Mucosa of descending colon (tissue), 3 donors: ENCODE measurements around the gene HIPK2. TPM values are rescaled to one million over a fixed set of nuclear protein-coding genes. Genes with fewer than 3 reads are reported as not detected.

Source experiments
- ATAC-seq: fragments of 200-7000 bp; cut with Tn5 transposase; one replicate; pipeline ENCODE4 v1.9.1; 2020; ENCODE audit warnings: mild to moderate bottlenecking, moderate library complexity
- DNase-seq, 3 donors: peaks; one replicate each; pipeline ENCODE4 v3.0.0-alpha.2; 2020
- H3K36me3 ChIP-seq: fragments of 200-600 bp; one replicate; pipeline ENCODE4 v1.8.0; 2021; ENCODE audit warnings: low read depth, mild to moderate bottlenecking
- H3K4me1 ChIP-seq: fragments of 200-600 bp; one replicate; pipeline ENCODE4 v1.8.0; 2021; ENCODE audit warnings: low read depth, mild to moderate bottlenecking
- H3K4me3 ChIP-seq: fragments of 200-600 bp; one replicate; pipeline ENCODE4 v1.8.0; 2021; ENCODE audit warnings: mild to moderate bottlenecking
- H3K9me3 ChIP-seq: fragments of 200-600 bp; one replicate; pipeline ENCODE4 v1.8.0; 2021; ENCODE audit warnings: mild to moderate bottlenecking
- CTCF ChIP-seq: fragments of 200-600 bp; IDR thresholded peaks from one replicate; pipeline ENCODE4 v1.8.0; 2022; ENCODE audit warnings: antibody characterized with exemption, mild to moderate bottlenecking
- intact Hi-C, 2 donors: fragments of 100-400 bp; cut with DNase I in 1 of 2; cut with micrococcal nuclease in 1 of 2; formaldehyde crosslinking; loops; one replicate each; pipeline versions ENCODE4 v1.11.0 to v1.11.1; 2022; cut with DNase I, micrococcal nuclease
- total RNA-seq, 3 donors: library from RNA; stranded (reverse); fragmentation: NEBNext Ultra II Directional in 2 of 3; extraction: Animal tissue kit (Norgen Biotek cat#: 25700) in 2 of 3; gene quantifications; one replicate each; pipeline versions ENCODE4 v1.2.1 to v1.2.4, GENCODE V29; 2021 to 2023
- donor health status: DM: no; HTN: no; CAD: no; lungs with moderate emphysema.
- donor health status: DM: no; HTN: no; CAD: no.
- donor health status: DM: no; HTN: yes; CAD: no.

The HIPK2 gene
- total RNA-seq, 3 donors from 2014 or later = 29.9 to 63.6 (median 39.9) TPM

GRCh38 chr7:139715194-139715815 lies 62.5 kb downstream of the HIPK2 start:
- TF ChIP-seq CTCF = no peak
- intact Hi-C loops = no loop called here
- ATAC-seq = no peak
- Histone ChIP-seq H3K4me1 (peaks cover 2% of the 10 kb centered on the region), H3K36me3 (no peaks in the 10 kb centered on the region), H3K4me3 (no peak overlapping the region), H3K9me3 (no peaks in the 10 kb centered on the region)
- no peak for DNase-seq

GRCh38 chr7:139714163-139714901 lies 63.5 kb downstream of the HIPK2 start:
- Histone ChIP-seq H3K4me1 (no peaks in the 10 kb centered on the region), H3K9me3 (no peaks in the 10 kb centered on the region), H3K36me3 (no peaks in the 10 kb centered on the region), H3K4me3 (no peak overlapping the region)
- no peak for TF ChIP-seq CTCF
- intact Hi-C loops = no loop called here
- ATAC-seq (peak; percentile 57), DNase-seq (peak in 1 of 3 donors; percentile 63)

- DNase-seq (no peak), ATAC-seq (no peak)
- intact Hi-C loops = no loop called here
- TF ChIP-seq CTCF = no peak
- no peaks in the 10 kb centered on the region for H3K4me1 ChIP-seq
- H3K9me3 ChIP-seq = no peaks in the 10 kb centered on the region
- no peak overlapping the region for H3K4me3 ChIP-seq
- H3K36me3 ChIP-seq = no peaks in the 10 kb centered on the region
These were observed 64.2 kb downstream of the HIPK2 start for GRCh38 chr7:139713526-139714162.

GRCh38 chr7:139713061-139713460 lies 64.7 kb downstream of the HIPK2 start:
- Histone ChIP-seq H3K9me3 (no peaks in the 10 kb centered on the region), H3K36me3 (no peaks in the 10 kb centered on the region), H3K4me1 (no peaks in the 10 kb centered on the region), H3K4me3 (no peak overlapping the region)
- no peak for TF ChIP-seq CTCF
- DNase-seq (no peak), ATAC-seq (no peak)
- intact Hi-C loops = no loop called here

- ATAC-seq = no peak
These were observed 65.6 kb downstream of the HIPK2 start for GRCh38 chr7:139711991-139712743.

More at GRCh38 chr7:139711991-139712743, 65.6 kb downstream of the HIPK2 start:
- TF ChIP-seq CTCF = no peak
- Histone ChIP-seq H3K9me3 (no peaks in the 10 kb centered on the region), H3K4me1 (no peaks in the 10 kb centered on the region), H3K36me3 (no peaks in the 10 kb centered on the region), H3K4me3 (no peak overlapping the region)
- no peak for DNase-seq
- intact Hi-C loops = no loop called here
